IMR-90 (cell line): ENCODE data around the gene SH3BP4. TPM values are rescaled to one million over a fixed set of nuclear protein-coding genes. Genes with fewer than 3 reads are reported as not detected.

ENCODE experiments used
- ATAC-seq: fragments of 200-7000 bp; cut with Tn5 transposase; 2 replicates; pipeline ENCODE4 v1.9.1; 2020; ENCODE audit warnings: low read depth, mild to moderate bottlenecking, moderate library complexity
- BruUV-seq: library from RNA; stranded (reverse); fragments of 400-500 nt; replicated peaks from 2 replicates; lab custom pipeline; 2021; lab: Mats Ljungman, UMichigan
- CTCF ChIA-PET: fragments of 300-600 bp; formaldehyde crosslinking; extraction: SDS; loops from one replicate; lab custom pipeline; 2021; ENCODE audit warnings: antibody characterized with exemption; lab: Yijun Ruan, JAX
- POLR2A ChIA-PET: fragments of 300-600 bp; sonication (Branson Sonifier 250); formaldehyde crosslinking; loops from one replicate; lab custom pipeline; 2022; ENCODE audit warnings: antibody characterized with exemption; ENCODE audit not compliant: unreplicated experiment; lab: Charles Lee
- DNase-seq: peaks from one replicate; pipeline ENCODE4 v3.0.0; 2013
- H2AFZ ChIP-seq: replicated peaks from 2 replicates; pipeline ENCODE3; 2013; ENCODE audit warnings: low read length, mild to moderate bottlenecking; ENCODE audit not compliant: poor library complexity
- H2AK5ac ChIP-seq: 2 replicates; pipeline ENCODE4 v1.6.1; 2013; ENCODE audit warnings: low read depth, low read length, inconsistent platforms
- H2AK9ac ChIP-seq: replicated peaks from 2 replicates; pipeline ENCODE3; 2013; ENCODE audit warnings: mild to moderate bottlenecking, low read depth, low read length, moderate library complexity; ENCODE audit not compliant: poor library complexity
- H2BK120ac ChIP-seq: 2 replicates; pipeline ENCODE4 v1.6.1; 2013; ENCODE audit warnings: low read depth, low read length, inconsistent platforms
- H2BK15ac ChIP-seq: 3 replicates; pipeline ENCODE4 v1.6.1; 2013; ENCODE audit warnings: low read depth, low read length, inconsistent platforms
- H2BK20ac ChIP-seq: 2 replicates; pipeline ENCODE4 v1.6.1; 2013; ENCODE audit warnings: low read depth, mild to moderate bottlenecking, inconsistent platforms, low read length, moderate library complexity
- H2BK5ac ChIP-seq: 2 replicates; pipeline ENCODE4 v1.6.1; 2013; ENCODE audit warnings: mild to moderate bottlenecking, low read depth, low read length, inconsistent platforms; ENCODE audit not compliant: poor library complexity, severe bottlenecking
- H3K14ac ChIP-seq: replicated peaks from 2 replicates; pipeline ENCODE4 v1.6.1; 2013; ENCODE audit warnings: low read depth, low read length, inconsistent platforms
- H3K18ac ChIP-seq: 2 replicates; pipeline ENCODE4 v1.6.1; 2013; ENCODE audit warnings: low read depth, low read length, control low read depth
- H3K23ac ChIP-seq: 2 replicates; pipeline ENCODE4 v1.6.1; 2013; ENCODE audit warnings: low read depth, low read length, inconsistent platforms
- H3K27ac ChIP-seq: 2 replicates; pipeline ENCODE4 v1.5.1; 2013; ENCODE audit warnings: mild to moderate bottlenecking, control low read depth, low read length; ENCODE audit not compliant: insufficient read depth
- H3K27me3 ChIP-seq: 2 replicates; pipeline ENCODE4 v1.6.1; 2013; ENCODE audit warnings: low read length; ENCODE audit not compliant: control insufficient read depth, insufficient read depth
- H3K36me3 ChIP-seq: 2 replicates; pipeline ENCODE4 v1.6.1; 2013; ENCODE audit warnings: low read length, mixed read lengths; ENCODE audit not compliant: control insufficient read depth, insufficient read depth
- H3K4ac ChIP-seq: 2 replicates; pipeline ENCODE4 v1.6.1; 2013; ENCODE audit warnings: low read depth, low read length, inconsistent platforms
- H3K4me1 ChIP-seq: 2 replicates; pipeline ENCODE4 v1.6.1; 2013; ENCODE audit warnings: low read length, mixed read lengths; ENCODE audit not compliant: control insufficient read depth, insufficient read depth
- H3K4me2 ChIP-seq: 2 replicates; pipeline ENCODE4 v1.6.1; 2013; ENCODE audit warnings: low read depth, mild to moderate bottlenecking, control low read depth, low read length, moderate library complexity
- H3K4me3 ChIP-seq: 2 replicates; pipeline ENCODE4 v1.5.1; 2013; ENCODE audit warnings: low read depth, mild to moderate bottlenecking, control low read depth, low read length, moderate library complexity; ENCODE audit not compliant: insufficient read depth
- H3K56ac ChIP-seq: 2 replicates; pipeline ENCODE4 v1.6.1; 2013; ENCODE audit warnings: low read length, inconsistent platforms; ENCODE audit not compliant: insufficient read depth; ENCODE audit errors: extremely low read depth
- H3K79me1 ChIP-seq, 2 experiments: 2 replicates each; pipeline ENCODE4 v1.6.1; 2013; ENCODE audit warnings: low read length in 2 of 2, inconsistent platforms in 1 of 2, low read depth in 1 of 2
- H3K9ac ChIP-seq: 2 replicates; pipeline ENCODE4 v1.6.1; 2013; ENCODE audit warnings: low read depth, low read length, control low read depth
- H3K9me1 ChIP-seq: 2 replicates; pipeline ENCODE4 v1.6.1; 2013; ENCODE audit warnings: low read length, inconsistent platforms; ENCODE audit not compliant: insufficient read depth
- H3K9me3 ChIP-seq: 2 replicates; pipeline ENCODE4 v1.6.1; 2013; ENCODE audit warnings: low read length; ENCODE audit not compliant: control insufficient read depth, insufficient read depth
- H4K20me1 ChIP-seq: 2 replicates; pipeline ENCODE4 v1.6.1; 2013; ENCODE audit warnings: low read length, inconsistent platforms; ENCODE audit not compliant: insufficient read depth
- H4K5ac ChIP-seq: 2 replicates; pipeline ENCODE4 v1.6.1; 2013; ENCODE audit warnings: mild to moderate bottlenecking, low read depth, low read length, control low read depth
- H4K8ac ChIP-seq, 2 experiments: 2 replicates each; pipeline ENCODE4 v1.6.1; 2013; ENCODE audit warnings: low read depth in 2 of 2, low read length in 2 of 2, control low read depth in 1 of 2, inconsistent platforms in 1 of 2
- H4K91ac ChIP-seq: 2 replicates; pipeline ENCODE4 v1.6.1; 2013; ENCODE audit warnings: low read depth, low read length, inconsistent platforms; ENCODE audit not compliant: insufficient read depth
- BHLHE40 ChIP-seq: fragments of 150-350 bp; IDR thresholded peaks from 2 replicates; pipeline ENCODE4 v1.6.1; 2016; ENCODE audit warnings: mild to moderate bottlenecking, low read depth, low read length
- CEBPB ChIP-seq: IDR thresholded peaks from 2 replicates; pipeline ENCODE4 v1.6.1; 2012; ENCODE audit warnings: low read depth, low read length, improper control_type of control experiment
- CHD1 ChIP-seq: IDR thresholded peaks from 2 replicates; pipeline ENCODE4 v1.6.1; 2012; ENCODE audit warnings: low read depth, low read length, improper control_type of control experiment
- ELK1 ChIP-seq: fragments of 150-350 bp; IDR thresholded peaks from 2 replicates; pipeline ENCODE4 v1.6.1; 2016; ENCODE audit warnings: low read depth, mild to moderate bottlenecking, low read length, moderate library complexity, borderline replicate concordance
- FOS ChIP-seq: fragments of 150-350 bp; IDR thresholded peaks from 2 replicates; pipeline ENCODE4 v1.6.1; 2016; ENCODE audit warnings: low read depth, low read length
- NFE2L2 ChIP-seq: fragments of 150-350 bp; IDR thresholded peaks from 2 replicates; pipeline ENCODE4 v1.6.1; 2016; ENCODE audit warnings: low read depth, mild to moderate bottlenecking, low read length
- RCOR1 ChIP-seq: IDR thresholded peaks from 2 replicates; pipeline ENCODE4 v1.6.1; 2012; ENCODE audit warnings: mild to moderate bottlenecking, low read length, improper control_type of control experiment; ENCODE audit not compliant: insufficient replicate concordance
- USF2 ChIP-seq: fragments of 150-350 bp; IDR thresholded peaks from 2 replicates; pipeline ENCODE4 v1.6.1; 2017; ENCODE audit warnings: mild to moderate bottlenecking, antibody characterized with exemption, low read length, low read depth
- WGBS, 2 experiments: methylation state at CpG; one replicate each; pipeline versions ENCODE4 v1.1.5 to v1.1.7; 2013; ENCODE audit warnings: missing lambda C conversion rate in 2 of 2; ENCODE audit not compliant: insufficient read length in 1 of 2; ENCODE audit errors: extremely low coverage in 2 of 2; 5-methylcytosine and 5-hydroxymethylcytosine counted together
- dilution Hi-C: fragments of 300-500 bp; cut with HindIII; formaldehyde crosslinking; loops from one replicate; pipeline ENCODE4 v1.14.3; 2018; ENCODE audit warnings: low sequenced_read_pairs; ENCODE audit not compliant: unreplicated experiment
- in situ Hi-C: fragments of 300-500 bp; cut with MboI; formaldehyde crosslinking; loops from 3 replicates; pipeline ENCODE4 v1.14.3; 2019; ENCODE audit warnings: low sequenced_read_pairs, inconsistent platforms, mixed read lengths
- intact Hi-C: fragments of 100-400 bp; cut with micrococcal nuclease; formaldehyde crosslinking; loops from 2 replicates; pipeline ENCODE4 v1.10.0; 2022
- polyA plus RNA-seq, 3 experiments: library from polyadenylated mRNA; depleted of rRNA; stranded (reverse); fragments of >200 nt; gene quantifications; 2 replicates each; pipeline ENCODE4 v1.2.3, GENCODE V29; 2012; ENCODE audit warnings: low replicate concordance in 1 of 3
- total RNA-seq: library from RNA; depleted of rRNA; stranded (reverse); fragments of >200 nt; gene quantifications from 2 replicates; pipeline ENCODE4 v1.2.3, GENCODE V29; 2012

The SH3BP4 gene
- total and polyA plus RNA-seq, 2 of the 4 experiments (the other 2 are of a cell fraction), result 104 to 122 TPM

GRCh38 chr2:235052514-235053354 lies 100.9 kb downstream of the SH3BP4 start (continued):
- TF ChIP-seq USF2, result no peak

GRCh38 chr2:235053651-235054050 lies 101.8 kb downstream of the SH3BP4 start:
- ATAC-seq, result no peak
- H4K8ac ChIP-seq, result no peak overlapping the region
- intact Hi-C loops, result loop anchor here (5.0 kb wide), 1 partner anchor 501 kb away; no protein-coding TSS in a partner anchor
- no peak overlapping the region for H3K4me2 ChIP-seq
- H4K91ac ChIP-seq, result no peak overlapping the region
- H3K27me3 ChIP-seq, result no peaks in the 10 kb centered on the region
- no peak overlapping the region for H2BK5ac ChIP-seq
- ChIA-PET POLR2A (no interaction called here), CTCF (no interaction called here)
- H3K18ac ChIP-seq, result no peak overlapping the region
- peaks cover 53% of the 10 kb centered on the region for H3K9me1 ChIP-seq
- no peak overlapping the region for H3K9ac ChIP-seq
- no peak for TF ChIP-seq ELK1
- no peak for TF ChIP-seq CEBPB
- TF ChIP-seq FOS, result no peak
- no peak for TF ChIP-seq RCOR1
- no peak for TF ChIP-seq CHD1
- no peak for TF ChIP-seq BHLHE40
- no peak for TF ChIP-seq NFE2L2
- no peak overlapping the region for H2BK15ac ChIP-seq
- dilution Hi-C loops, result no loop called here
- H3K9me3 ChIP-seq, result no peaks in the 10 kb centered on the region
- no peak overlapping the region for H4K5ac ChIP-seq
- H3K4me1 ChIP-seq, result peaks cover 16% of the 10 kb centered on the region
- peaks cover 57% of the 10 kb centered on the region for H4K20me1 ChIP-seq
- H3K27ac ChIP-seq, result no peak overlapping the region
- H2AK5ac ChIP-seq, result no peak overlapping the region; the same call in 1 of the 2 replicates
- no peak overlapping the region for H2BK20ac ChIP-seq
- H2AFZ ChIP-seq, result no peak overlapping the region
- in situ Hi-C loops, result no loop called here
- H2AK9ac ChIP-seq, result no peak overlapping the region
- no peak overlapping the region for H3K56ac ChIP-seq
- WGBS, 2 experiments, result 89% methylated on average over 1 of the region's 16 CpGs; no CpG with 5 or more reads in 1 of the 2 experiments
- peaks cover 48 to 78% of the 10 kb centered on the region in 2 experiments for H3K79me1 ChIP-seq
- no peak overlapping the region for H3K4ac ChIP-seq
- no peak overlapping the region for H3K4me3 ChIP-seq
- no peak overlapping the region for H3K23ac ChIP-seq
- H3K36me3 ChIP-seq, result peaks cover 55% of the 10 kb centered on the region
- no TSS peak for BruUV-seq
- H3K14ac ChIP-seq, result no peak overlapping the region
- no peak overlapping the region for H2BK120ac ChIP-seq
- no peak for DNase-seq
